ENCODE data around the gene TBC1D8. TPM values are rescaled to one million over a fixed set of nuclear protein-coding genes. Genes with fewer than 3 reads are reported as not detected.

The TBC1D8 gene
- total RNA-seq, 6 experiments from 2014 or later, result 1.2 to 2.0 (median 1.5) TPM

GRCh38 chr2:100995309-100996075 lies 155.7 kb downstream of the TBC1D8 start:
- TF ChIP-seq CTCF (IDR thresholded peaks at IDR 0.05), result no peak
- Mint-ChIP-seq H3K27ac (no peak overlapping the region), H3K4me3 (no peak overlapping the region), H3K9me3 (no peaks in the 10 kb centered on the region), H3K36me3 (ENCODE audit: low read depth) (no peaks in the 10 kb centered on the region; the same call in 1 of the 2 replicates), H3K27me3 (ENCODE audit: insufficient read depth) (peaks cover 2% of the 10 kb centered on the region), H3K4me1 (ENCODE audit: low read depth) (peaks cover 9% of the 10 kb centered on the region)
- DNase-seq, result no peak

GRCh38 chr2:100993294-100993693 lies 157.9 kb downstream of the TBC1D8 start:
- no peak for DNase-seq
- no peak for TF ChIP-seq CTCF (IDR thresholded peaks at IDR 0.05)
- Mint-ChIP-seq H3K4me3 (no peak overlapping the region), H3K27ac (no peak overlapping the region), H3K9me3 (no peaks in the 10 kb centered on the region), H3K36me3 (ENCODE audit: low read depth) (peaks cover 5% of the 10 kb centered on the region; the same call in 1 of the 2 replicates), H3K27me3 (ENCODE audit: insufficient read depth) (peaks cover 2% of the 10 kb centered on the region), H3K4me1 (ENCODE audit: low read depth) (peaks cover 7% of the 10 kb centered on the region)

GRCh38 chr2:100992262-100992661 lies 158.9 kb downstream of the TBC1D8 start:
- peaks cover 5% of the 10 kb centered on the region; the same call in 1 of the 2 replicates for H3K36me3 Mint-ChIP-seq (ENCODE audit: low read depth)
- no peak for TF ChIP-seq CTCF (IDR thresholded peaks at IDR 0.05)
- DNase-seq, result no peak
- no peaks in the 10 kb centered on the region for H3K4me1 Mint-ChIP-seq (ENCODE audit: low read depth)
- peaks cover 2% of the 10 kb centered on the region for H3K27me3 Mint-ChIP-seq (ENCODE audit: insufficient read depth)
- no peak overlapping the region for H3K4me3 Mint-ChIP-seq
- H3K9me3 Mint-ChIP-seq, result no peaks in the 10 kb centered on the region
- no peak overlapping the region for H3K27ac Mint-ChIP-seq

DNA sequence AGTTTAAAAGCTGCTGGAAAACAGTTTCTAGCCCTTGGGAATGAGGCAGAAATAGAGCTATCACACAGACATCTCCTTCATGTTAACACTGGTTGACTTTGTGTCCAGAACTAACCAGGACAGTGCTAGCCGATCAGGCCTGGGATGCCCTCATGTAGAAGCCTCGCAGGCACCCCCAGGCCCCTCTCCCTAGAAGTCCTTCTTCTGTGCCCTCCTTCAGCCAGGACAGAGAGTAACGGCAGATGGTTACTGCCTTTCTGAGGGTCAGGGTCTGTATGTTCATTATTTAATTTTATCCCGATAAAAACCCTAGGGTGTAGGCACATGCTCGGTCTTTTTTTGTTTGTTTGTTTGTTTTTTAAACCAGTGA lies 159.8 kb downstream of the TBC1D8 start:
- H3K27ac Mint-ChIP-seq, result no peak overlapping the region
- DNase-seq, result no peak
- peaks cover 2% of the 10 kb centered on the region for H3K27me3 Mint-ChIP-seq (ENCODE audit: insufficient read depth)
- TF ChIP-seq CTCF (IDR thresholded peaks at IDR 0.05), result no peak
- no peak overlapping the region for H3K4me3 Mint-ChIP-seq
- no peaks in the 10 kb centered on the region for H3K4me1 Mint-ChIP-seq (ENCODE audit: low read depth)
- peaks cover 5% of the 10 kb centered on the region; the same call in 1 of the 2 replicates for H3K36me3 Mint-ChIP-seq (ENCODE audit: low read depth)
- H3K9me3 Mint-ChIP-seq, result no peaks in the 10 kb centered on the region

DNA sequence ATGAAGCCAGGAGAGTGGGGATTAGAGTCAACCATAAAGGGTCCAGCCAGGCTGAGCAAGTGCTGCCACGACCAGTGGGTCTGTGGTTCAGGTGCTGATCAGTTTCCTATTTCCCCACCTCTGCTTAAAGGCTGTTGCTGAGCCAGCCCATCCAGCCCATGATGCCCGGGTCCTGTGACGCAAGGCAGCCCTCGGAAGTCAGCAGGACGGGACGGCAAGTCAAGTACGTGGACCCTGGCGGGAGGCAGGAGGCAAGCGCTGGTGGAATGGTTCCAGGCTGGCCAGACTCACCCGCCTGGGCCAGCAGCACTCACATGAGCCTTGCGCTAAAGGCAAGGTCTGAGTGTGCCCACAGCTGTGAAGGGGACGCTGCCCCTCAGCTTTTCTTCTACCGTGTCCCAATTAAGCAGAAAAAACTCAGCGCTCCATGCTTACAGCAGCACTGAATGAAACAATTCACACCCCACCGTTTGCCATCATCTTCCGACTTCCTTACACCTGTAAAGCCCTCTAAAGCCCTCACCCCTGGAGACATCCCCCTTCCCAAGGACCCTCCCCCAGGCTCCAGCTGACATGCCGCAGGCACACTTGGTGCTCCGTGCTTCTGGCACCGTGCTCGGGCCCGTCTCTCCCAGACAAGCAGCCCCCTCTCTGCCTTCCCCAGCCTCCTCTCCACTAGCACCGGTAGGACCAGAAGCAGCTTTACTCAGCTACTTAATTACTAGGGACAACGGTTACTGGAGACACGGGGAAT lies 160.4 kb downstream of the TBC1D8 start:
- H3K36me3 Mint-ChIP-seq (ENCODE audit: low read depth), result peaks cover 5% of the 10 kb centered on the region; the same call in 1 of the 2 replicates
- no peak for TF ChIP-seq CTCF (IDR thresholded peaks at IDR 0.05)

More for the DNA sequence above, 160.4 kb downstream of the TBC1D8 start:
- no peaks in the 10 kb centered on the region for H3K4me1 Mint-ChIP-seq (ENCODE audit: low read depth)
- no peak overlapping the region for H3K4me3 Mint-ChIP-seq
- H3K27me3 Mint-ChIP-seq (ENCODE audit: insufficient read depth), result peaks cover 2% of the 10 kb centered on the region
- no peaks in the 10 kb centered on the region for H3K9me3 Mint-ChIP-seq
- no peak for DNase-seq
- no peak overlapping the region for H3K27ac Mint-ChIP-seq
